D721Med (cell line): ENCODE data around the gene BCKDK.
"Not testable (repeated sequence)": the region's sequence is repeated elsewhere in the genome, so short reads cannot be mapped to it uniquely, and the experiment has no call there.

Source experiments
- DNase-seq: peaks from one replicate; pipeline ENCODE4 v3.0.0; 2011; ENCODE audit warnings: low spot score; ENCODE audit not compliant: insufficient read length
- FAIRE-seq: peaks from 2 replicates; lab custom pipeline; 2011; peaks lifted over from hg19 to GRCh38; lab: Jason Lieb, UNC
- CTCF ChIP-seq: IDR thresholded peaks from 2 replicates; pipeline ENCODE4 v1.5.1; 2012; ENCODE audit warnings: mild to moderate bottlenecking, control low read depth; ENCODE audit not compliant: insufficient read depth; ENCODE audit errors: missing control alignments

The BCKDK gene

GRCh38 chr16:31094424-31095120 lies 13.6 kb upstream of the BCKDK start, which contains the start of gene VKORC1:
Gene VKORC1, minus strand, starts transcription at chr16:31094797. Its CDS starts 68 bp downstream, at chr16:31094729.
- FAIRE-seq: no peak
- TF ChIP-seq CTCF: no peak

GRCh38 chr16:31099860-31100638 lies 8.1 kb upstream of the BCKDK start:
- FAIRE-seq: no peak
- TF ChIP-seq CTCF: no peak
- no peak for DNase-seq

More at GRCh38 chr16:31094424-31095120, 13.6 kb upstream of the BCKDK start, which contains the start of gene VKORC1:
- peak; percentile 53 for DNase-seq

GRCh38 chr16:31100876-31101641 lies 7.1 kb upstream of the BCKDK start:
- FAIRE-seq, DNase-seq: not testable (repeated sequence)

- DNase-seq (no peak), FAIRE-seq (no peak)
- peak; percentile 42 for TF ChIP-seq CTCF
Observed at GRCh38 chr16:31105677-31106213, 2.4 kb upstream of the BCKDK start.

GRCh38 chr16:31106509-31107464 lies 1.4 kb upstream of the BCKDK start:
- FAIRE-seq: no peak
- DNase-seq: no peak
- no peak for TF ChIP-seq CTCF

GRCh38 chr16:31107465-31107867 lies 720 bp upstream of the BCKDK start:
- no peak for DNase-seq
- no peak for TF ChIP-seq CTCF
- no peak for FAIRE-seq
